ENCODE measurements around the gene BICD2. TPM values are rescaled to one million over a fixed set of nuclear protein-coding genes. Genes with fewer than 3 reads are reported as not detected.

The BICD2 gene
- total and polyA plus RNA-seq, 2 of the 13 experiments (the other 11 are each of a cell fraction or from before 2014, with no cell fraction given): 5.1 to 17.4 TPM

DNA sequence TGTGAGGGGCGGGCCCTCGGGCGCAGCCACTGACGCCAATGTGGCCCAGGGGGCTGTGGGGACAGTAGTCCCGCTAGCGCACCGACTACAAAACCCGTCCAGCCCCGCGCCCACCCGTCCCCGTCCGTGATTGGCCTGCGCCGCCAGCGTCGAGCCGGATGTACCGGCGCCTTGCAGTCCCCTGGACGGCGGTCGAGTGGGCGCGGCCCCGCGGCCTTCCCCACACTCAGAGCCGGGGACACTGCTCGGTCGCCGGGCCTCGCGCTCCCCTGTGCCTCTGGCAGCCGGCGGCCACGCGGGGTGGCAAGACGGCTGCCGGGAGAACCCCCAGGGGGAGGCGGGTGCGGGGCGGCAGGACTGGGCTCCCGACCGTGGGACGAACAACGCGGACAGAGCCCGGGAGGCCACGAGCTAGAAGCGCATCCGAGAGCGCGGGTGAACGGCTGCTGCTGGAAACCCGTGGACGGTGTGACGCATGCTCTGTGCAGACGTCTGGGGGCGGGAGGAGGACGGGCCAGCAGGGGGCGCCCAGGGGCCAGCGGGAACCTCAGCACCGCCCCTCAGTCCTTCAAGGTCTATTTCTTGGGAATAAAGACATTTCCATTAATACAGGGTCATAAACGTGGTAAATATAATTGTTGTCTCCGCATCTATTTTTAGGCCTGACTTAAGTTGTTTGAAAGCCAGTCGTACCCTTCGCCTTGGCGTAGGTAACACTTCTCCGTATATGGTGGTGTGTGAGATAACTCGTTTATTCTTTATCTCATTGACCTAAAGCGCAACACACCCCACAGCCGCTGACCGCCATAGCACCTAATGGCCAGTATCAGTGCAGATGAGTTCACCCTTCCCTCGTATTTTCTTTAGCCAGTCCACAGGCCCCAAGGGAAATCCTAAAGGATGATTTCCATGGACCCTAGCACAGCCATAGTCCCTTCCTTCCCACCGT is 629 bp upstream of the BICD2 start (continued):
- TF ChIP-seq, protein P1, sequence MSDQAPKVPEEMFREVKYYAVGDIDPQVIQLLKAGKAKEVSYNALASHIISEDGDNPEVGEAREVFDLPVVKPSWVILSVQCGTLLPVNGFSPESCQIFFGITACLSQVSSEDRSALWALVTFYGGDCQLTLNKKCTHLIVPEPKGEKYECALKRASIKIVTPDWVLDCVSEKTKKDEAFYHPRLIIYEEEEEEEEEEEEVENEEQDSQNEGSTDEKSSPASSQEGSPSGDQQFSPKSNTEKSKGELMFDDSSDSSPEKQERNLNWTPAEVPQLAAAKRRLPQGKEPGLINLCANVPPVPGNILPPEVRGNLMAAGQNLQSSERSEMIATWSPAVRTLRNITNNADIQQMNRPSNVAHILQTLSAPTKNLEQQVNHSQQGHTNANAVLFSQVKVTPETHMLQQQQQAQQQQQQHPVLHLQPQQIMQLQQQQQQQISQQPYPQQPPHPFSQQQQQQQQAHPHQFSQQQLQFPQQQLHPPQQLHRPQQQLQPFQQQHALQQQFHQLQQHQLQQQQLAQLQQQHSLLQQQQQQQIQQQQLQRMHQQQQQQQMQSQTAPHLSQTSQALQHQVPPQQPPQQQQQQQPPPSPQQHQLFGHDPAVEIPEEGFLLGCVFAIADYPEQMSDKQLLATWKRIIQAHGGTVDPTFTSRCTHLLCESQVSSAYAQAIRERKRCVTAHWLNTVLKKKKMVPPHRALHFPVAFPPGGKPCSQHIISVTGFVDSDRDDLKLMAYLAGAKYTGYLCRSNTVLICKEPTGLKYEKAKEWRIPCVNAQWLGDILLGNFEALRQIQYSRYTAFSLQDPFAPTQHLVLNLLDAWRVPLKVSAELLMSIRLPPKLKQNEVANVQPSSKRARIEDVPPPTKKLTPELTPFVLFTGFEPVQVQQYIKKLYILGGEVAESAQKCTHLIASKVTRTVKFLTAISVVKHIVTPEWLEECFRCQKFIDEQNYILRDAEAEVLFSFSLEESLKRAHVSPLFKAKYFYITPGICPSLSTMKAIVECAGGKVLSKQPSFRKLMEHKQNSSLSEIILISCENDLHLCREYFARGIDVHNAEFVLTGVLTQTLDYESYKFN (CRISPR knock-in tag; conservative IDR thresholded peaks at IDR 0.05): 0 out of 2 replicates have a peak, but pooled peaks have one; percentile 29
- peak; percentile 71; the same call in 1 of the 2 replicates for TF ChIP-seq KAT8 (CRISPR knock-in tag; IDR thresholded peaks at IDR 0.05)
- TF ChIP-seq SNAPC5 (CRISPR knock-in tag; IDR thresholded peaks at IDR 0.05; ENCODE audit: borderline replicate concordance): no peak; the same call in 1 of the 2 replicates
- TF ChIP-seq, protein P2, sequence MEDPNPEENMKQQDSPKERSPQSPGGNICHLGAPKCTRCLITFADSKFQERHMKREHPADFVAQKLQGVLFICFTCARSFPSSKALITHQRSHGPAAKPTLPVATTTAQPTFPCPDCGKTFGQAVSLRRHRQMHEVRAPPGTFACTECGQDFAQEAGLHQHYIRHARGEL (CRISPR knock-in tag; IDR thresholded peaks at IDR 0.05): no peak
- TF ChIP-seq FOXA3 (CRISPR knock-in tag; IDR thresholded peaks at IDR 0.05): 0 out of 2 replicates have a peak, but pooled peaks have one; percentile 11
- no peak for TF ChIP-seq ZNF737 (CRISPR knock-in tag; IDR thresholded peaks at IDR 0.05; ENCODE audit: borderline replicate concordance)
- TF ChIP-seq HOXA9 (CRISPR knock-in tag; IDR thresholded peaks at IDR 0.05; ENCODE audit: borderline replicate concordance): no peak
- no peak for TF ChIP-seq NAIF1 (CRISPR knock-in tag; IDR thresholded peaks at IDR 0.05; ENCODE audit: borderline replicate concordance)
- no peak for TF ChIP-seq ZBTB21 (CRISPR knock-in tag; IDR thresholded peaks at IDR 0.05)
- TF ChIP-seq PAX8 (CRISPR knock-in tag; IDR thresholded peaks at IDR 0.05; ENCODE audit: borderline replicate concordance): no peak
- no peak; the same call in 1 of the 2 replicates for TF ChIP-seq BHLHE40 (IDR thresholded peaks at IDR 0.05; ENCODE audit: low read length)
- TF ChIP-seq ZFY (CRISPR knock-in tag; IDR thresholded peaks at IDR 0.05): peak; percentile 95
- no peak for TF ChIP-seq ZNF619 (CRISPR knock-in tag; IDR thresholded peaks at IDR 0.05)
- no peak for TF ChIP-seq NFIB (CRISPR knock-in tag; IDR thresholded peaks at IDR 0.05; ENCODE audit: borderline replicate concordance)
- peak; percentile 95; the same call in 1 of the 2 replicates for TF ChIP-seq ARHGAP35 (CRISPR knock-in tag; IDR thresholded peaks at IDR 0.05; ENCODE audit: borderline replicate concordance)
- TF ChIP-seq MED8 (CRISPR knock-in tag; IDR thresholded peaks at IDR 0.05; ENCODE audit: insufficient replicate concordance): no peak
- TF ChIP-seq ZNF280D (CRISPR knock-in tag; IDR thresholded peaks at IDR 0.05): no peak; the same call in 1 of the 2 replicates
- TF ChIP-seq ZNF256 (CRISPR knock-in tag; conservative IDR thresholded peaks at IDR 0.05): no peak
- no peak; the same call in 1 of the 2 replicates for TF ChIP-seq ZSCAN25 (CRISPR knock-in tag; IDR thresholded peaks at IDR 0.05)
- no peak for TF ChIP-seq RELA (CRISPR knock-in tag; IDR thresholded peaks at IDR 0.05)
- peak; percentile 83; the same call in 1 of the 2 replicates for TF ChIP-seq ZSCAN20 (CRISPR knock-in tag; IDR thresholded peaks at IDR 0.05; ENCODE audit: borderline replicate concordance)
- TF ChIP-seq KMT2A (CRISPR knock-in tag; IDR thresholded peaks at IDR 0.05): peak; percentile 49; the same call in 1 of the 2 replicates

Data from HepG2 (cell line).